ENCODE results near the gene OVAAL.

Gene OVAAL

DNA sequence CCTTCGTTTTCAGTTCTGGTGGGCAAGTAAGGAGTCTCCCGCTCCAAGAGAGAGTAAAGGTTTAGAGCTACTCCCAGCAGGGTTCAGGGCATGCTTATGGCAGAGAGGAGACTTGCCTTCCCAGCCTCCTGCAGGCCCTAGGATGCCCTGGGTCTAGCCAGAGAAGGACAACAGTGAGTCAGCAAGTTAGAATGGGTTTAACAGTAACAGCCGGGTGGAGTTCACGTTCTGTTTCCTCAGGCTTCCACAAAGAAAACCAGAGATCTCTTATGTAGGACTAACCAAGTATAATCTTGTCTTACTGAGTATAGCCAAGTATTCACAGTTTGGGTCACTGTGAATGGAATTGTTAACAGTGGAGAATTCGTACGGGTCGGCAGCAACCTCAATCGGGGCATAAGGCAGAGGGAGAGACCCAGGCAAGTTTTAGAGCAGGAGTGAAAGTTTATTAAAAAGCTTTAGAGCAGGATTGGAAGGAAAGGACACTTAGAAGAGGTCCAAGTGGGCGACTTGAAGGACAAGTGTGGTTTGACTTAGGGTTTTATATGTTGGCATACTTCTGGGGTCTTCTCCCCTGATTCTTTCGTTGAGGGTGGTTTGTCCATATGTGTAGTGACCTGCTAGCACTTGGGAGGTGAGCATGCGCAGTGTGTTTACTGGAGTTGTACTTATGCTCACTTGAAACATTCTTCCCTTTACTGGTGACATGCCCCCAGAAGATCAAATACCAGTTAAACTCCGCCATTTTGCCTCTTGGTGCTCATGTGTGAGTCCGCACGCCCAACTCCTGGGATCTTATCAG lies 4.5 kb downstream of the OVAAL start:
- TF ChIP-seq, protein P1, sequence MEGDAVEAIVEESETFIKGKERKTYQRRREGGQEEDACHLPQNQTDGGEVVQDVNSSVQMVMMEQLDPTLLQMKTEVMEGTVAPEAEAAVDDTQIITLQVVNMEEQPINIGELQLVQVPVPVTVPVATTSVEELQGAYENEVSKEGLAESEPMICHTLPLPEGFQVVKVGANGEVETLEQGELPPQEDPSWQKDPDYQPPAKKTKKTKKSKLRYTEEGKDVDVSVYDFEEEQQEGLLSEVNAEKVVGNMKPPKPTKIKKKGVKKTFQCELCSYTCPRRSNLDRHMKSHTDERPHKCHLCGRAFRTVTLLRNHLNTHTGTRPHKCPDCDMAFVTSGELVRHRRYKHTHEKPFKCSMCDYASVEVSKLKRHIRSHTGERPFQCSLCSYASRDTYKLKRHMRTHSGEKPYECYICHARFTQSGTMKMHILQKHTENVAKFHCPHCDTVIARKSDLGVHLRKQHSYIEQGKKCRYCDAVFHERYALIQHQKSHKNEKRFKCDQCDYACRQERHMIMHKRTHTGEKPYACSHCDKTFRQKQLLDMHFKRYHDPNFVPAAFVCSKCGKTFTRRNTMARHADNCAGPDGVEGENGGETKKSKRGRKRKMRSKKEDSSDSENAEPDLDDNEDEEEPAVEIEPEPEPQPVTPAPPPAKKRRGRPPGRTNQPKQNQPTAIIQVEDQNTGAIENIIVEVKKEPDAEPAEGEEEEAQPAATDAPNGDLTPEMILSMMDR (IDR thresholded peaks at IDR 0.05; ENCODE audit: low read depth, low read length) = no peak
- Histone ChIP-seq H3K27me3 (no peaks in the 10 kb centered on the region), H3K36me3 (no peaks in the 10 kb centered on the region), H3K9me3 (no peaks in the 10 kb centered on the region), H3K4me3 (ENCODE audit: low read depth, low read length) (no peak overlapping the region), H3K4me1 (peaks cover 8% of the 10 kb centered on the region)
- no peak for DNase-seq

DNA sequence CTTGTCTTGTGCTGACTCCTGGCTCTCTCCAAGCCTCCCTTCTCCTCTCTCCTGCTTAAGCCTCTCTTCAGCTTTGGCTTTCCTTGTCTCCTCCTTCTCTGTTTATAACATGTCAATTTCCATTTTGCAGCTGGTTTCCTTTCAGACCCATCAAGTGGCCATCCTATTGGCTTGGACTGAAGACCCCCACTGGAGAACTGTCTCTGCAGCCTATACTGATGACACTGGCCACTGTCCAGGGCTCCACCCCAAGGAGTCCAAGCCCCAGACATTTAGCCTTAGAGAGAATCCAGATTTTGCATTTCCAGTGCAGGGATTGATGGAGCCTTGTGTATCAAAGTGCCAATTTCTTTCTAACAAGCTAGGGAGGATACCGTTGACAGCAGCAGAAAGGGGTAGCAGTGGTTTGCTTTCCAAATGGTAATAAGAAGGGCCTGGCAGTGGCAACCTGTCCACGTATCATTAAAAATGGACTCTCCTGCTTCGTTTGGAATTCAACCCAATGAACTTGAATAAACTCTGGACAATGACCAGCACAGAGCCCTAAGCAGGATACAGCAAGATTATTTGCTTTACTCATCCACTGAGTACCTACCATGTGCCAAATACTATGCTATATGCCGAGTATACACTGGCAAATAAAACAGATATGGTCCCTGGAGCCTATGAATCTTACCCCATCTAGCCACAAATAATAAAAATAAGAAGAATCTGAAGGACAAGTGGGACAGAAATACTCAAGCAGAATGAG lies 6.5 kb downstream of the OVAAL start:
- H3K36me3 ChIP-seq = no peaks in the 10 kb centered on the region
- no peak for DNase-seq
- TF ChIP-seq, protein P1 (IDR thresholded peaks at IDR 0.05; ENCODE audit: low read depth, low read length) = no peak
- peaks cover 8% of the 10 kb centered on the region for H3K4me1 ChIP-seq
- H3K9me3 ChIP-seq = no peaks in the 10 kb centered on the region
- H3K4me3 ChIP-seq (ENCODE audit: low read depth, low read length) = no peak overlapping the region
- no peaks in the 10 kb centered on the region for H3K27me3 ChIP-seq

DNA sequence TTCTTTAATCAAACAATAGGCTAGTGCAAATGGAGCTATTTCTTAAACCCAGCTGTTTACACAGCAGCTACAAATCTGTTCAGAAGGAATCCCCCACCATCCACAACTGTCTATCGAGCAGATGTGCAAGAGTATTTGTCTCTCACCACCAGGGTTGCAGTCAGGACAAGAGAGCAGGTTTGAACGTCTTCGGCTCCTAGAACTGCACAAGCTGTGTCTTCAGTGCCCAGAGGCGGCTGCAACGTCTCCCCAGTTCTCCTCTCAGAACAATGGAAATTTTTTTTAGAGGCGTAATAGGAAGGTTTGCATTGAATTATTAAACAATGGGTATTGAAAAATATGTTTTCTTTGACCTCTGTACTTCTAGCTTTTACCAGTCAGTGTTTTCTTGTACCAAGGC lies 7.3 kb downstream of the OVAAL start:
- TF ChIP-seq, protein P1 (IDR thresholded peaks at IDR 0.05; ENCODE audit: low read depth, low read length) = no peak
- Histone ChIP-seq H3K4me1 (peaks cover 8% of the 10 kb centered on the region), H3K9me3 (no peaks in the 10 kb centered on the region), H3K4me3 (ENCODE audit: low read depth, low read length) (no peak overlapping the region), H3K36me3 (no peaks in the 10 kb centered on the region), H3K27me3 (no peaks in the 10 kb centered on the region)
- no peak for DNase-seq

DNA sequence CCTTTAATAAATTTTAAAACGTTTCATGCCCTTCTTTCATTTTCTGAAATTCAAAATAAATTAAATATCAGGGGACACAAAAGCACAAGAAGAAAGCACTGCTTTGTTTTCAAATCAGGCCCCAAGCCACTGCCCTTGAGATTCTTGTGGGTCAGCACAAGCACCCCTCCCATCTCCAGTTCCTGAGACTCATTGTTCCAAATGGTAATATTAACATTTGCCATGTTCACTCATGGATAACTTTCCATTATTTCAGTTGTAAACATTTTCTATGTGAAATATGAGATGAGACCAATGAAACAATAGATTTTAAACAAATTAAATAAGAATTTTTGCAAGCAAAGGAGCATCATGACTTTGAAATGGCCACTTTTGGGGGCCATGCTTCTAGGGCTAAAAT lies 7.7 kb downstream of the OVAAL start:
- DNase-seq = no peak
- Histone ChIP-seq H3K27me3 (no peaks in the 10 kb centered on the region), H3K4me1 (peaks cover 8% of the 10 kb centered on the region), H3K9me3 (no peaks in the 10 kb centered on the region), H3K4me3 (ENCODE audit: low read depth, low read length) (no peak overlapping the region), H3K36me3 (no peaks in the 10 kb centered on the region)
- TF ChIP-seq, protein P1 (IDR thresholded peaks at IDR 0.05; ENCODE audit: low read depth, low read length) = no peak

DNA sequence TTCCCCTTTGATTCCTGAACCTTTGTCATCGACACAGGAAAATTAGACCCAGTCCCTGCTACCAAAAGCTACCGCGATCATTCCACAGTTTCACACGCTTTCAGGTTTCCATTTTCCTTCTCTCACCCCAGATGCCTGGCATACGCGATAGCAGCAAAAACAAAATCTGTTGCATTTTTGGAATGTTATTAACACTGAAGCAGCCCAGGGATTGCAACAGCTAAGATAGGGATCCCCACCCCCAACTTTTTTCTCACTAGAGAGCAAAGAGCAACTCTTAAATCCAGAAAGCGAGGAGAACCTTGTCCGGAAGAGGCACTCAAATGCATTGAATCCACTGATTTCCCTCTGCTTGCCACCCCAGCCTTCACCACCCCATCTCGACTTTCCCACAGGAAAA lies 8.9 kb downstream of the OVAAL start:
- no peak for DNase-seq

More for the DNA sequence above, 8.9 kb downstream of the OVAAL start:
- TF ChIP-seq, protein P1 (IDR thresholded peaks at IDR 0.05; ENCODE audit: low read depth, low read length) = no peak
- no peaks in the 10 kb centered on the region for H3K27me3 ChIP-seq
- H3K9me3 ChIP-seq = no peaks in the 10 kb centered on the region
- peaks cover 4% of the 10 kb centered on the region; the same call in 1 of the 2 replicates for H3K4me1 ChIP-seq
- no peaks in the 10 kb centered on the region for H3K36me3 ChIP-seq
- no peak overlapping the region for H3K4me3 ChIP-seq (ENCODE audit: low read depth, low read length)

Measured in BE2C (cell line).